Measurements from ENCODE around the gene NRG3.

The NRG3 gene

DNA sequence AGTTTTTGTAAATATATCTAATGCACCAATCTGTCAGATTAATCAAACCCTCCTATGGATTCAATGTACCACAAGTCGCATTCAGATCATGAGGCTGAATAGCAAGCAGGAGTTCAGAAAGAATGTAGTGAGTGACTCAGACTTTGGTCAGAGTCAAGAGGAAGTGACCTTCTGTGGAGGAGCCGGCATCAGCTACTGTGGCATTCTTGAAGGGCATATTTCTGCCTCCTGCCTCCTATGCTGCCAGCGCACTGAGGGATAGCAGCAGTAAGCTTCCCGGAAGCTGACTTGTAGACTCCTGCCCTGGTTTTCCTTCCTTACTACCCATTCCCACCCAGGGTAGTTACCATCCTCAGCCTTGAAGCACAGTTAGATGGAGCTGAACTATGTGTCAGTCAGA is 867.5 kb downstream of the NRG3 start (continued):
- TF ChIP-seq ZFP3 (tag by site-specific recombination; IDR thresholded peaks at IDR 0.05; ENCODE audit: low read depth) = no peak
- TF ChIP-seq, protein P1, sequence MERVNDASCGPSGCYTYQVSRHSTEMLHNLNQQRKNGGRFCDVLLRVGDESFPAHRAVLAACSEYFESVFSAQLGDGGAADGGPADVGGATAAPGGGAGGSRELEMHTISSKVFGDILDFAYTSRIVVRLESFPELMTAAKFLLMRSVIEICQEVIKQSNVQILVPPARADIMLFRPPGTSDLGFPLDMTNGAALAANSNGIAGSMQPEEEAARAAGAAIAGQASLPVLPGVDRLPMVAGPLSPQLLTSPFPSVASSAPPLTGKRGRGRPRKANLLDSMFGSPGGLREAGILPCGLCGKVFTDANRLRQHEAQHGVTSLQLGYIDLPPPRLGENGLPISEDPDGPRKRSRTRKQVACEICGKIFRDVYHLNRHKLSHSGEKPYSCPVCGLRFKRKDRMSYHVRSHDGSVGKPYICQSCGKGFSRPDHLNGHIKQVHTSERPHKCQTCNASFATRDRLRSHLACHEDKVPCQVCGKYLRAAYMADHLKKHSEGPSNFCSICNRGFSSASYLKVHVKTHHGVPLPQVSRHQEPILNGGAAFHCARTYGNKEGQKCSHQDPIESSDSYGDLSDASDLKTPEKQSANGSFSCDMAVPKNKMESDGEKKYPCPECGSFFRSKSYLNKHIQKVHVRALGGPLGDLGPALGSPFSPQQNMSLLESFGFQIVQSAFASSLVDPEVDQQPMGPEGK (tag by site-specific recombination; IDR thresholded peaks at IDR 0.05) = no peak

DNA sequence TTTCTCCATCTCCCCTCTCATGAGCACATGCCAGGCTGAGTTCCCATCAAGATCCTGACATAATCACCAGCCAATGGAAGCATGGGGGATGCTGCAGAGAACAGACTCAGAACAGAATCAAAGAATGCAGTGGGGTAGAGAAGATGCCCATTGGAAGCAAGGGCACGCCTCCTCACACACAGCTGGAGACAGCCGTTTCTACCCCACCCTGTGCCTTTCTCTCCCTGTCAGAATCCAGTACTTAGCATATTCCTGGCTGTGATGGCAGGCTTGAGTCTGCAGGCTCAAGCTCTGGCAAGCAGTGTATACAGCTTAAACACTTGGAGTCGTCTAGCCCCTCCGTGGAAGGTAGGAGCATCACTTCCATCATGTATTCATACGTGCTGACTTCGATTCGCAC is 867.9 kb downstream of the NRG3 start:
- ChIA-PET POLR2A (no interaction called here), CTCF (no interaction called here)

DNA sequence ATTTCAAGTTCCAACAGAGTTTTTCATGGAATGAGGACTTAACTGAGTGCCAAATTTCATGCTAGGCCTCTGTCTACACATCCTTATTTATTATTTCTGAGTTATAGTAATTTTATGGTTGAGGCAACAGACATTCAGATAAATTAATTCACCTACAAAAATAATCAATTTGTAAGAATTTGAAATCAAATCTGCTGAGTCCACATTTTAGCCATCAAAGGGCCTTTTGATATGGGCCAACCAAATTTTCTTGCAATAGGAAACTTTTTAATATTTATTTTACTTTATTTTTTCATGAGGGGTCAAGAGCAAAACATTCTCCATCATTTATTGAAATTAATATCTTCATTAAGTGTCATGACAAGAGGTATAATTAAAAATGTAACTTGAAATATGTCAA is 875.5 kb downstream of the NRG3 start:
- TF ChIP-seq PRDM1 (tag by site-specific recombination; IDR thresholded peaks at IDR 0.05) = no peak
- no peak for TF ChIP-seq ZNF426 (tag by site-specific recombination; IDR thresholded peaks at IDR 0.05)
- no peak for TF ChIP-seq ZNF223 (tag by site-specific recombination; IDR thresholded peaks at IDR 0.05)
- TF ChIP-seq WT1 (tag by site-specific recombination; IDR thresholded peaks at IDR 0.05) = no peak
- TF ChIP-seq ZNF24 (tag by site-specific recombination; IDR thresholded peaks at IDR 0.05) = no peak
- TF ChIP-seq, protein P2, sequence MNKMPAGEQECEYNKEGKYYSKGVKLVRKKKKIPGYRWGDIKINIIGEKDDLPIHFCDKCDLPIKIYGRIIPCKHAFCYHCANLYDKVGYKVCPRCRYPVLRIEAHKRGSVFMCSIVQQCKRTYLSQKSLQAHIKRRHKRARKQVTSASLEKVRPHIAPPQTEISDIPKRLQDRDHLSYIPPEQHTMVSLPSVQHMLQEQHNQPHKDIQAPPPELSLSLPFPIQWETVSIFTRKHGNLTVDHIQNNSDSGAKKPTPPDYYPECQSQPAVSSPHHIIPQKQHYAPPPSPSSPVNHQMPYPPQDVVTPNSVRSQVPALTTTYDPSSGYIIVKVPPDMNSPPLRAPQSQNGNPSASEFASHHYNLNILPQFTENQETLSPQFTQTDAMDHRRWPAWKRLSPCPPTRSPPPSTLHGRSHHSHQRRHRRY (tag by site-specific recombination; IDR thresholded peaks at IDR 0.05) = no peak
- no peak for TF ChIP-seq ZNF354C (tag by site-specific recombination; IDR thresholded peaks at IDR 0.05; ENCODE audit: borderline replicate concordance, low read depth)
- no peak for TF ChIP-seq KLF7 (tag by site-specific recombination; IDR thresholded peaks at IDR 0.05; ENCODE audit: borderline replicate concordance)
- H3K36me3 ChIP-seq (ENCODE audit: control insufficient read depth in 2 of 2, insufficient read depth in 1 of 2, low read length in 2 of 2) = no peaks in the 10 kb centered on the region
- ChIA-PET POLR2A (no interaction called here), CTCF (no interaction called here)
- no peak overlapping the region for H3K27ac ChIP-seq (ENCODE audit: extremely low read depth, low read depth, low read length)
- H3K9me3 ChIP-seq (ENCODE audit: control insufficient read depth, insufficient read depth, low read depth, low read length) = no peaks in the 10 kb centered on the region
- H3K4me1 ChIP-seq (ENCODE audit: control insufficient read depth, insufficient read depth, low read length) = no peaks in the 10 kb centered on the region
- no peak overlapping the region for H3K4me3 ChIP-seq (ENCODE audit: low read depth, low read length)

More for the DNA sequence above, 867.9 kb downstream of the NRG3 start:
- H3K4me3 ChIP-seq (ENCODE audit: low read depth, low read length) = no peak overlapping the region
- no peak overlapping the region for H3K27ac ChIP-seq (ENCODE audit: extremely low read depth, low read depth, low read length)
- TF ChIP-seq, protein P3, sequence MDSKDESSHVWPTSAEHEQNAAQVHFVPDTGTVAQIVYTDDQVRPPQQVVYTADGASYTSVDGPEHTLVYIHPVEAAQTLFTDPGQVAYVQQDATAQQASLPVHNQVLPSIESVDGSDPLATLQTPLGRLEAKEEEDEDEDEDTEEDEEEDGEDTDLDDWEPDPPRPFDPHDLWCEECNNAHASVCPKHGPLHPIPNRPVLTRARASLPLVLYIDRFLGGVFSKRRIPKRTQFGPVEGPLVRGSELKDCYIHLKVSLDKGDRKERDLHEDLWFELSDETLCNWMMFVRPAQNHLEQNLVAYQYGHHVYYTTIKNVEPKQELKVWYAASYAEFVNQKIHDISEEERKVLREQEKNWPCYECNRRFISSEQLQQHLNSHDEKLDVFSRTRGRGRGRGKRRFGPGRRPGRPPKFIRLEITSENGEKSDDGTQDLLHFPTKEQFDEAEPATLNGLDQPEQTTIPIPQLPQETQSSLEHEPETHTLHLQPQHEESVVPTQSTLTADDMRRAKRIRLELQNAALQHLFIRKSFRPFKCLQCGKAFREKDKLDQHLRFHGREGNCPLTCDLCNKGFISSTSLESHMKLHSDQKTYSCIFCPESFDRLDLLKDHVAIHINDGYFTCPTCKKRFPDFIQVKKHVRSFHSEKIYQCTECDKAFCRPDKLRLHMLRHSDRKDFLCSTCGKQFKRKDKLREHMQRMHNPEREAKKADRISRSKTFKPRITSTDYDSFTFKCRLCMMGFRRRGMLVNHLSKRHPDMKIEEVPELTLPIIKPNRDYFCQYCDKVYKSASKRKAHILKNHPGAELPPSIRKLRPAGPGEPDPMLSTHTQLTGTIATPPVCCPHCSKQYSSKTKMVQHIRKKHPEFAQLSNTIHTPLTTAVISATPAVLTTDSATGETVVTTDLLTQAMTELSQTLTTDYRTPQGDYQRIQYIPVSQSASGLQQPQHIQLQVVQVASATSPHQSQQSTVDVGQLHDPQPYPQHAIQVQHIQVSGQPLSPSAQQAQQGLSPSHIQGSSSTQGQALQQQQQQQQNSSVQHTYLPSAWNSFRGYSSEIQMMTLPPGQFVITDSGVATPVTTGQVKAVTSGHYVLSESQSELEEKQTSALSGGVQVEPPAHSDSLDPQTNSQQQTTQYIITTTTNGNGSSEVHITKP (tag by site-specific recombination; IDR thresholded peaks at IDR 0.05) = no peak
- no peak for TF ChIP-seq ZNF776 (tag by site-specific recombination; IDR thresholded peaks at IDR 0.05; ENCODE audit: borderline replicate concordance)
- TF ChIP-seq KLF8 (tag by site-specific recombination; IDR thresholded peaks at IDR 0.05) = no peak
- TF ChIP-seq ZNF544 (tag by site-specific recombination; IDR thresholded peaks at IDR 0.05) = no peak
- TF ChIP-seq ZEB2 (tag by site-specific recombination; IDR thresholded peaks at IDR 0.05) = no peak
- TF ChIP-seq, protein P4, sequence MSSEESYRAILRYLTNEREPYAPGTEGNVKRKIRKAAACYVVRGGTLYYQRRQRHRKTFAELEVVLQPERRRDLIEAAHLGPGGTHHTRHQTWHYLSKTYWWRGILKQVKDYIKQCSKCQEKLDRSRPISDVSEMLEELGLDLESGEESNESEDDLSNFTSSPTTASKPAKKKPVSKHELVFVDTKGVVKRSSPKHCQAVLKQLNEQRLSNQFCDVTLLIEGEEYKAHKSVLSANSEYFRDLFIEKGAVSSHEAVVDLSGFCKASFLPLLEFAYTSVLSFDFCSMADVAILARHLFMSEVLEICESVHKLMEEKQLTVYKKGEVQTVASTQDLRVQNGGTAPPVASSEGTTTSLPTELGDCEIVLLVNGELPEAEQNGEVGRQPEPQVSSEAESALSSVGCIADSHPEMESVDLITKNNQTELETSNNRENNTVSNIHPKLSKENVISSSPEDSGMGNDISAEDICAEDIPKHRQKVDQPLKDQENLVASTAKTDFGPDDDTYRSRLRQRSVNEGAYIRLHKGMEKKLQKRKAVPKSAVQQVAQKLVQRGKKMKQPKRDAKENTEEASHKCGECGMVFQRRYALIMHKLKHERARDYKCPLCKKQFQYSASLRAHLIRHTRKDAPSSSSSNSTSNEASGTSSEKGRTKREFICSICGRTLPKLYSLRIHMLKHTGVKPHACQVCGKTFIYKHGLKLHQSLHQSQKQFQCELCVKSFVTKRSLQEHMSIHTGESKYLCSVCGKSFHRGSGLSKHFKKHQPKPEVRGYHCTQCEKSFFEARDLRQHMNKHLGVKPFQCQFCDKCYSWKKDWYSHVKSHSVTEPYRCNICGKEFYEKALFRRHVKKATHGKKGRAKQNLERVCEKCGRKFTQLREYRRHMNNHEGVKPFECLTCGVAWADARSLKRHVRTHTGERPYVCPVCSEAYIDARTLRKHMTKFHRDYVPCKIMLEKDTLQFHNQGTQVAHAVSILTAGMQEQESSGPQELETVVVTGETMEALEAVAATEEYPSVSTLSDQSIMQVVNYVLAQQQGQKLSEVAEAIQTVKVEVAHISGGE (tag by site-specific recombination; conservative IDR thresholded peaks at IDR 0.05; ENCODE audit: low read depth) = no peak
- no peak for TF ChIP-seq ZNF837 (tag by site-specific recombination; IDR thresholded peaks at IDR 0.05)
- TF ChIP-seq, protein P5, sequence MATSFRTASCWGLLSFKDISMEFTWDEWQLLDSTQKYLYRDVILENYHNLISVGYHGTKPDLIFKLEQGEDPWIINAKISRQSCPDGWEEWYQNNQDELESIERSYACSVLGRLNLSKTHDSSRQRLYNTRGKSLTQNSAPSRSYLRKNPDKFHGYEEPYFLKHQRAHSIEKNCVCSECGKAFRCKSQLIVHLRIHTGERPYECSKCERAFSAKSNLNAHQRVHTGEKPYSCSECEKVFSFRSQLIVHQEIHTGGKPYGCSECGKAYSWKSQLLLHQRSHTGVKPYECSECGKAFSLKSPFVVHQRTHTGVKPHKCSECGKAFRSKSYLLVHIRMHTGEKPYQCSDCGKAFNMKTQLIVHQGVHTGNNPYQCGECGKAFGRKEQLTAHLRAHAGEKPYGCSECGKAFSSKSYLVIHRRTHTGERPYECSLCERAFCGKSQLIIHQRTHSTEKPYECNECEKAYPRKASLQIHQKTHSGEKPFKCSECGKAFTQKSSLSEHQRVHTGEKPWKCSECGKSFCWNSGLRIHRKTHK (tag by site-specific recombination; IDR thresholded peaks at IDR 0.05) = no peak
- TF ChIP-seq GLIS2 (tag by site-specific recombination; IDR thresholded peaks at IDR 0.05) = no peak
- TF ChIP-seq HOXA7 (CRISPR knock-in tag; IDR thresholded peaks at IDR 0.05; ENCODE audit: borderline replicate concordance) = no peak
- no peak for TF ChIP-seq ZNF202 (tag by site-specific recombination; IDR thresholded peaks at IDR 0.05; ENCODE audit: borderline replicate concordance)
- H3K36me3 ChIP-seq (ENCODE audit: control insufficient read depth in 2 of 2, insufficient read depth in 1 of 2, low read length in 2 of 2) = no peaks in the 10 kb centered on the region
- no peaks in the 10 kb centered on the region for H3K9me3 ChIP-seq (ENCODE audit: control insufficient read depth, insufficient read depth, low read depth, low read length)
- no peaks in the 10 kb centered on the region for H3K4me1 ChIP-seq (ENCODE audit: control insufficient read depth, insufficient read depth, low read length)

Measured in HEK293 (cell line).